Right kidney (tissue), 1 donor: Measurements from ENCODE around the gene ASB6.
"Not testable (repeated sequence)": the region's sequence is repeated elsewhere in the genome, so short reads cannot be mapped to it uniquely, and the experiment has no call there.

Experiments used
- DNase-seq: peaks from one replicate; pipeline ENCODE4 v3.0.0-alpha.2; 2016

The ASB6 gene

GRCh38 chr9:129609486-129610212 lies 32.3 kb downstream of the ASB6 start:
- DNase-seq = peak; percentile 88

- DNase-seq = peak; percentile 41
Observed at GRCh38 chr9:129608561-129609481, 33.1 kb downstream of the ASB6 start.

DNA sequence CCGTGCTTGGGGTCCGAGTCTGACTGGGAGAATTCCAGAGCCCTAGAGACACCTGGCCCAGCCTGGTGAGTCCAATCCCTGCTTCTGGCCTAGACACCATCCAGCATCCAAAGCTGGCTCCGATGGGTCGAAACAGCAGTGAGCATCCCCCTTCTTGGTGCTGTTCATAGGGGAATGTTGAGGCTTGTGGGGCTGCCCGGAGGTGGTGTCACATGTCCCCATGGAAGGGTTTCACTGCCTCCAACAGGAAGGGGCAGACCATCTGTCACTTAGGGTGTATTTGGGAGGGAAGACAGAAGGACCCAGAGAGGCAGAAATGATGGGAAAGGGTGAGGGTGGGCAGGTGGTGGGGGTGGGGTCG lies 34.9 kb downstream of the ASB6 start:
- DNase-seq = no peak

DNA sequence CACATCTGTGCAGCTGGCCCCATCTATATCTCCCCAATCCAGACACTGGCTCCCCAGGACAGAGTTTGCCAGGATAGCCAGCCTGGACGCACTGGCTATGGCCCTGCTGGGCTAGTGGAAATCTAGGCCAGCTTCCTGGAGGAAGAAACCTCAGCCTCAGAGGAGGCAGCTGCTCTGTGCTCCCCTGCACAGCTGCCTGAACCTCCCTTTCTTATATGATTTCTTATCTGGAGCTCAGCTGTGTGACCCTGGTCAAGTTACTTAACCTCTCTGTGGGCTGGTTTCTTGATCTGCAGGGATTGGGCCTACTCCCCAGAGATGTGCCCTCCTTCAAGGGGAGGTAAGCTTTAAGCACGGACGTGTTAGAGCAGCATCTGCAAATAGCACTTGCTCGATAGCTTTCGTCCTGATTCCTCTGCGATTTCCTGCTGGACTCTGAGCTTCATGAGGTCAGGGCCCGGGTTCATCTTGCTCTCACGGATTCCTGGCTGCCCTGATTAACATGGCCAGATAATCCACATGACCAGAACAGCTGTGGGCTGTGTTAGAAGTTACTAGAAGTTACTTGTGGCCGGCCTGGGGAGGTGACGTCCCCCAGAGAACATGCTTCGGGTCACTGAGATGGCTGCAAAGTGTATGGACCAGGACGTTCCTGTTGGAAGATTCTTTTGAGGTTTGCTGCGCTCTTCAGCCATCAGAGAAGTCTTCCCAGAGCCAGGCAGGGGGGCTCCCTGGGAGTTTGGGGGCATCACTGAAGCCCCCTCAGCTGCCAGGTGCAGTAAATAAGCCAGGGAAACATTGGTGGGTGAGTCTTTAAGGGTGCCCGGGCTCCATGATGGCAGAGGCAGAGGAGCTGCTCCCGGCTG lies 35.6 kb downstream of the ASB6 start:
- DNase-seq = no peak

DNA sequence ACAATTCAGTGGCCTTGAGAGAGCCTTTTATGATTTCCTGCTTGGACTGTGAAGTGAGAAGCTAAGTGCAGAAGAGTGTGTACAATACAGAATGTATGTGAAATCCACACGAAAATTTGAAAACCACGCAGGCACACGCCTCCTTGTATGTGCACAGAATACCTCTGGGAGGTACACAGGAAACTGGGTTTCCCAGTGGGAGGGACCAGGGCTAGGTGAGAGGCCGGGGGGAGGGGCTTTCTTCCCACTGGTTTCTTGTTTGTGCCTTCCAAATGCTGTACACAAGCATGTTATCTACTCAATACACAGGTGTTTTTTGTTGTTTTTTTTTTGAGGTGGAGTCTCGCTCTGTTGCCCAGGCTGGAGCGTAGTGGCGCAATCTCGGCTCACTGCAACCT lies 37.2 kb downstream of the ASB6 start:
- no peak for DNase-seq

DNA sequence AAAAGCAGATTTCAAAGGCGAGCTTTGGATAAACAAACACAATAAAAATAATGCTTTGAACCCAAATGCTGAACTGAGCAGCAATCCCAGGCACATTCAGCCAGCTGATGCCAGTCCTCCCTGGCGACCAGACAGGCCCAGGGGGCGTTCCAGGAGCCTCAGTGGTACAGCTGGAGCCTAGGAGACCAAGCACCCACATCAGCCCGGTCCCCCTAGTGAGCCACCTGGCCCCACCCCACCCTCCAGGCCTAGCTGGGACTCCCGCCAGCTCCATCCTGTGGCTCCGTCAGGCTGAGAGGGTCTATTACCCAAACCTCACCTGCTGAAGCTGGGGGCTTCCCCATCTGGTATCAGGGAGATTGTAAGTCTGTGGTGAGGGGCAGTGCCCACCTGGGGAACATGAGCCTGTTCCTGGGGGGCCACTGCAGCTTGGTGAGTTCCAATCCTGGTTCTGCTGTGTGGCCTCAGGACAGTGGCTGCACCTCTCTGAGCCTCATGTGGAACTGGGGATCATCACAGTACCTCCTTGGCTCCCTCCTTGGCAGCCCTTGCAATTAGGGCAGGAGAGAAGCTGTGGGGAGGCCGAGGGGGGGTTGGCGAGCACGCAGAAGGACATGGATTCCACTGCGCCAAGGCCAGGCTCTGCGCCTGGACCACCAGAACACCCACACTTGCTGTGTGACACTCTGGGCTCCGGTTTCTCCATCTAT lies 37.7 kb downstream of the ASB6 start:
- no peak for DNase-seq

GRCh38 chr9:129602598-129603415 lies 39.1 kb downstream of the ASB6 start:
- DNase-seq = no peak

- DNase-seq = no peak
Observed at GRCh38 chr9:129601082-129601674, 40.8 kb downstream of the ASB6 start.

- DNase-seq = no peak
Observed at GRCh38 chr9:129598089-129598596, 43.8 kb downstream of the ASB6 start.

- DNase-seq = peak; percentile 88
Observed at GRCh38 chr9:129597355-129598088, 44.4 kb downstream of the ASB6 start.

DNA sequence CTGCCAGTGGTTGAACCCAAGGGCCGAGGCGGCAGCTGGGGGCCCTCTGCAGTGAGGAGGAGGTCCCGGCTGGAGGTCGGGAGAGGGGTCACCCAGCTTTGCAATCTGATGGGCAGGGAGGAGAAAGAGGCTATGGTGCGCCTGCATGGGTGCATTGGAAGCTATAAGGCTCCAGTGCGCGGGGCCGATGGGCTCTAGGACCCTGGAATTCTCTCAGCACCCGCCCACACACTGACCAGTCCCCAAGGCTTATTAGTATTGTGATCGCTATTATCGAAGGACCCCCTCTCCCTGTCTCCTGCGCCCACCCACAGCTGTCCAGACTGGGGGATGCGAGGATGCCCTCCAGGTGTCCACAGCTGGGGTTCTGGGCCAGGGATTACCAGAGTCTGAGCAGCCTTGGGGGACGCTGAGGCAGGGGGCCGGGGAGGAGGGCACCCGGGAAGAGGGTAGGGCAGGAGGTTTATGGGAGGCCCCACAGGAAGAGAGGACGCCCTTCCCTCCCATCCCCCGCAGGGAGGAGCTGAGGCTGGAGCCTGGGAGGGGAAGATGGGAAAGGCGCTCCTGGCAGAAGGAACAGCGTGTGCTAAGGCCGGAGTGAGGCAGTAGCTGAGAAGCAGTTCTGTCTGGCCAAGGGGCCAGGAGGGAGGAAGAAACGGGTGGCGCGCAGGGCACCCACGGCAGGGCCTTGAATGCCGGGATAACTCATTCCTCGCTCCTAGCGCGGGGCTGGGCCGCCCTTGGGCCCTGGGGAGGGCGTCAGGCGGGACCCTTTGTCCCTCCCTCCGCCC lies 45.2 kb downstream of the ASB6 start:
- peak; percentile 87 for DNase-seq

GRCh38 chr9:129595903-129596540 lies 45.9 kb downstream of the ASB6 start:
- DNase-seq = peak; percentile 41

DNA sequence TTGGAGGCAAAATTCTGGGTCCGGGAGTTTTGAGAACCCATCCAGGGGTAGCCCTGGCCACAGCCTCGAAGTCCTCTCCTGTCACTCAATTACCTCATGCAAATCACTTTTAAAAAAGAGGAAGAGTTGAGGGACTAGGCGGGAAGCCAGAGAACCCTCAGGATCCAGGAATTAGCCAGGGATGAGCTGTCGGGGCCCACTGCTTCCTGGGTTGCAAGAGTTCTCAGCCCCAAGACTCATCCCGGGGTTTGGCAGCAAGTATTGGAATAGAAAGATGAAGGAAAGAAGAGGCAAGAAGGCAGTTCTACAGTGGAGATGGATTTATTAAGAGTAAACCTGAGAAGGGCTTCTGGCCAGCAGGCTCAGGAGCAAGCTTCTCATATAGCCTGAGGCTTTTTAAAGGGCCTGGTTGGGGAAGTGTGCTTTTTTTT lies 46.6 kb downstream of the ASB6 start:
- DNase-seq = no peak

DNA sequence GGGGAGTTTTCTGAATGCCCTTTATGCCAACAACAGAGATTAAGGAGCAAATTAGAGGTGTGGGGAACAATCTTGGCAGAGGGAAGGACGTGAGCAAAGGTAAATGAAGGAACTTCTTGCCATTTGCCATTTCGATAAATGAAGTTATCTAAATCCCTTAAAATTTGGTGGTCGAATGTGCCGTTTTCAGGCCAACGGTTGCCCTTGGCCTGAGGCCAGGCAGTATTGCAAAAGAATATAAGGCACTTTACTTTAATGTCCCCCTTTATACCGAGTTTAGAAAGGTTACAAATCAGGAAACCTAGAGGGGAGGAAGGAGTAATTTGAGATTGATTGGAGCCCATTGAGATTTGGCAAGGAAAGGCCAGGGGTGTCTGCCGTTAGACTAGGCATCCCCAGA lies 47.3 kb downstream of the ASB6 start:
- DNase-seq = no peak

DNA sequence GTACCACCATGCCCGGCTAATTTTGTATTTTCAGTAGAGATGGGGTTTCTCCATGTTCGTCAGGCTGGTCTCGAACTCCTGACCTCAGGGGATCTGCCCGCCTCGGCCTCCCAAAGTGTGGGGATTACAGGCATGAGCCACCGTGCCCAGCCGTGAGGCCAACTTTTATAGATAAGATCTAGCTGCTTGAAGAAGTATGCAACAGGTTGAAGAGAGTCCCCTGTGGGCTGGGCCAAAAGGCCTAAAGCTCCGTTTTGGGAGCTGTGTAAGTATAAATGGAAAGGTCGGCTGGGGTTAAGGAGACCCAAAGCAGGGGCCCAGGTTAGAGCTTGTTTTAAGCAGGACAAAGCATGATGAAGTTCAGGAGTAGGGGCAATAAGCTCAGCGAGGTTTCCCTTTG lies 49.2 kb downstream of the ASB6 start:
- DNase-seq = not testable (repeated sequence)

DNA sequence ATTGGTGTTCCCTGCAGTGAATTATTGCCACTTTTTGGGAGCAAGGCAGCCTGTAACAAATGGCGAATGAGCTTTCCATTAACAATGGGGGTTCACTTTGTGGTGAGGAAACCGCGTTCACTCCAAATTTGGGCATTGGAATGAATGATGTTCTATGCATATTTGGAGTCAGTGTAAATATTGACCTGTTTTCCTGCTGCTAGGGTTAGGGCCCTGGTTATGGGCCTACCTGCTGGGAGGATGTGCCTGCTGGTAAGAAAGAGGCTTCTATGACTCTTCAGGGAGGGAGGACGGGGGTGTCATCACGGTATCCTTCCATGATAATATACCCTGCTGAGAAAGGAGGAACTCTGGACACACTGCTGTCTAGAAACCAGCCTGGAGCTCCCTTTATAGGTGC lies 50.0 kb downstream of the ASB6 start:
- no peak for DNase-seq

DNA sequence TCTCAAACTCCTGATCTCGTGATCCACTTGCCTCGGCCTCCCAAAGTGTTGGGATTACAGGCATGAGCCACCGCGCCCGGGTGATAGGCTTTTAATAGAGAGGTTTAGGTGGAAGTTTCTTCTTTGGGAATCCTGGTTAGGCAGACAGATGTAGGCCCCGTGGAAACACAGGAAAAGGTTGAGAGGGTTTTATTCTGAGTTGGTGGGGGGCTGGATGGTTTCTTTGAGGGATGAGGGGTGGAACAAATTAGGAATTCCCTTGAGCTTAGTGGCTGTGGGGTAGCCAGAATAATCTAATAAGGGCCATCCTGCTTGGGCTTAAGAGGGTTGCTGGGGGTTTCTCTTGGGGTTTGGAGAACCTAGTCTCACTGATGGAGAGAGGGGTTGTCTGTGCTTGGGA lies 51.5 kb downstream of the ASB6 start:
- DNase-seq = no peak
